ENCODE results near the gene ATAD2B.

DNA sequence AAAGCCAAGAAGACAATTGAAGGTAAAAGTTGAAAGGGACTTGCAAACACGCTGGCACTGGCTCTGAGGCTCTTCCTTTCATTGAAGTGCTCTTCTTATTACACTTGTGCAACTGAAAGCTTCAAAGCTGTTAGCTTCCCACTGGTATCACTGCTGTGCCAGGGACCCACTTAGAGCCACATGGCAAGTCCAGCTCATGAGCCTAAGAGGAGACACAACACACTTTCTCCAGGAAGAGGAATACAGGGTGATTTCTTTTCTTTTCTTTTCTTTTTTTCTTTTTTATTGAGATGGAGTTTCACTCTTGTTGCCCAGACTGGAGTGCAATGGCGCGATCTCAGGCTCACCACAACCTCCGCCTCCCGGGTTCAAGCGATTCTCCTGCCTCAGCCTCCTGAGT, 218.2 kb downstream of the ATAD2B start:
- TF ChIP-seq, protein P1, sequence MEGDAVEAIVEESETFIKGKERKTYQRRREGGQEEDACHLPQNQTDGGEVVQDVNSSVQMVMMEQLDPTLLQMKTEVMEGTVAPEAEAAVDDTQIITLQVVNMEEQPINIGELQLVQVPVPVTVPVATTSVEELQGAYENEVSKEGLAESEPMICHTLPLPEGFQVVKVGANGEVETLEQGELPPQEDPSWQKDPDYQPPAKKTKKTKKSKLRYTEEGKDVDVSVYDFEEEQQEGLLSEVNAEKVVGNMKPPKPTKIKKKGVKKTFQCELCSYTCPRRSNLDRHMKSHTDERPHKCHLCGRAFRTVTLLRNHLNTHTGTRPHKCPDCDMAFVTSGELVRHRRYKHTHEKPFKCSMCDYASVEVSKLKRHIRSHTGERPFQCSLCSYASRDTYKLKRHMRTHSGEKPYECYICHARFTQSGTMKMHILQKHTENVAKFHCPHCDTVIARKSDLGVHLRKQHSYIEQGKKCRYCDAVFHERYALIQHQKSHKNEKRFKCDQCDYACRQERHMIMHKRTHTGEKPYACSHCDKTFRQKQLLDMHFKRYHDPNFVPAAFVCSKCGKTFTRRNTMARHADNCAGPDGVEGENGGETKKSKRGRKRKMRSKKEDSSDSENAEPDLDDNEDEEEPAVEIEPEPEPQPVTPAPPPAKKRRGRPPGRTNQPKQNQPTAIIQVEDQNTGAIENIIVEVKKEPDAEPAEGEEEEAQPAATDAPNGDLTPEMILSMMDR (IDR thresholded peaks at IDR 0.05): no peak
- TF ChIP-seq POLR2A (IDR thresholded peaks at IDR 0.05) (no peak), POLR2AphosphoS5 (IDR thresholded peaks at IDR 0.05; ENCODE audit: insufficient read depth in 1 of 2, low read depth in 1 of 2) (no peak)
